HG03571 (cell line): Measurements from ENCODE around the gene PTTG1.

Experiments used
- ATAC-seq: cut with Tn5 transposase; IDR thresholded peaks from one replicate; pipeline ENCODE4 v1.9.1; 2021; ENCODE audit not compliant: unreplicated experiment

The PTTG1 gene

DNA sequence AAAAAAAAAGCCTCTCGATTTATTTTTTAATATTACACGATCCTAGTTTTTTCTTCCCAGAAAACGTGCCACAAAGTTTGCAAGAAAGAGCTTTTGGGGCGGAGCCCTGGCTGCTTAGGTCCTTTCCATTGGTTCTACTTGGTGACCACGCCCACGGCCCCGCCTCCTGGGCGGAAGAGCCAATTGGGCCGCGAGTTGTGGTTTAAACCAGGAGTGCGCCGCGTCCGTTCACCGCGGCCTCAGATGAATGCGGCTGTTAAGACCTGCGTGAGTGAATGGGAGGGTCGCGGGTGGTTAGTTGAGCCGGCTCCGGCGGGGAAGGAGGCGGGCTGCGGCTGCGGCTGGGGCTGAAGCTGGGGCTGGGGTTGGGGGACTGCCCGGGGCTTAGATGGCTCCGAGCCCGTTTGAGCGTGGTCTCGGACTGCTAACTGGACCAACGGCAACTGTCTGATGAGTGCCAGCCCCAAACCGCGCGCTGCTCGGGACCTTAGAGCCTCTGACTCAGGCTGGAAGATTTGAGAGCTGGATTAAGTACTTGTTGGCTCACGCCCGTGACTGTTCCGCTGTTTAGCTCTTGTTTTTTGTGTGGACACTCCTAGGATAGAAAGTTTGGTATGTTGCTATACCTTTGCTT is at the start of gene PTTG1:
Gene PTTG1, plus strand, starts transcription at position 231 of the 634 bp plus-strand sequence. CDS start 458 bp downstream, outside the sequence.
- ATAC-seq = peak; percentile 69

DNA sequence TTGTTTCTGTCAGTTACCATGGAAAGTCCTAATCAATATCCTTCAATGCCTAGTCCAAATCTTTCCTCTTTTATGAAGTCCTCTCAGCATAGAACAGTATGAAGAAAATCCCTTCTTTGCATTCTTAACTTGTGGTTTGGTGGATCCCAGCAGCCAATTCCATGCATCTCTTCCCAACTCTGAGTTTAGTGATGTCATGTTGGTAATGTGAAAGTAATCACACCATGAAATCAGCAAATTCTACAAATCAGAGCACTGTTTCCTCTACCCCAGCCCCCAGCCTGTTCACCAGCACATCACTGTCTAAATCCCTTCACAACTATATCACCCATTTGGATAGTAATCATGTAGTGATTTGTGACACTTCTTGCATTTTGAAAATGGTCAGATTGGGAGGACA is 46.5 kb upstream of the PTTG1 start:
- no peak for ATAC-seq

DNA sequence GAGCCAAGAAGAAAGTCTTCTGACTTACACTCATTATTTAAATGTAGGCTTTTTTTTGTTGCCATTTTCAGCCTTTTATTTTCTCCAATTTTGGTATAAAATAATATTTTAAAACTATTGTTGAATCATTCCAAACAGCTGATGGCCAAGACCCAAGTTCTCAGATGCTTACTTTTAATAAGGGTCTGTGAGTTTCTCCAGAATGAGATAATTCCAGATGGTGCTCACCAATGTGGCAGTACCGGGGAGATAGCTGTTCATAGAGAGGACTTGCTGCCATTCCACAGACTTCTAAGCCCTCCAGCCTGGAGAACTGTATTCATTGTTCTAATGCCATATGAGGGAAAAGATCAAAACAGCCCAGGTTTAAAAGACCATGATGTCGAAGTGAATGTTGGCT is 46.0 kb upstream of the PTTG1 start:
- no peak for ATAC-seq

DNA sequence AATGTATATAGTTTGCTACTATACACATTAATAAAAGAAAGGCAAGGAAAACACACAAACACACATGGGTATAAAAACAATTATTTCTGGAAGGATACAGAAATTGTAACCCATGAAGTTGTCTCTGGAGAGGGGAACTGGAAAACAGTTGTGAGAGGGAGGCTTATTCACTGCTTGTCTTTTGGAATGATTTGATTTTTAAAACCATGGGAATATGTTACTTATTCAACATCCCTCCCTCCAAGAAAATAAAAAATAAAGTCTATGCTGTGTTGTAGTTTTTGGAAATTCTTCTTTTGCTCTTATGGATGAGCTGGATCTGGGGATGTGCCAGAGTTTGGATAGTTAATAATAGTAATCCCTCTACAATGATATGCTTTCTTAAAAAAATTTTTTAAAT is 45.2 kb upstream of the PTTG1 start:
- ATAC-seq = no peak

DNA sequence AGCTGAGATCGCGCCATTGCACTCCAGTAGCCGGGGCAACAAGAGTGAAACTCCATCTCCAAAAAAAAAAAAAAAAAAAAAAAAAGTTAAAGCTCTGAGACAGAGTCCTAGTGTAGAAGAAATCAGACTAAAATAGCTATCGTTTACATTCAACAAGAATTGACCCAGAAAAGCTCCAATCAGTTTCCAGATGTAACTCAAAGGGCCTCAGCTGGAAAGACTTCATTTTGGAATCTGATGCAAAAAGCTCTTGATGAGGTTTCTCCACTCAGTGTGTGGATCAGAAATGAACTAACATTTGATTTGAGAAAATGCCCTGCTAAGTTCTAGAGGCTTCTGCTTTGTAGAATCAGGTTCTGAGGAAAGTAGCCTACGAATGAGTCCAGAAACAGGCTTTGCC is 44.0 kb upstream of the PTTG1 start:
- ATAC-seq = no peak

DNA sequence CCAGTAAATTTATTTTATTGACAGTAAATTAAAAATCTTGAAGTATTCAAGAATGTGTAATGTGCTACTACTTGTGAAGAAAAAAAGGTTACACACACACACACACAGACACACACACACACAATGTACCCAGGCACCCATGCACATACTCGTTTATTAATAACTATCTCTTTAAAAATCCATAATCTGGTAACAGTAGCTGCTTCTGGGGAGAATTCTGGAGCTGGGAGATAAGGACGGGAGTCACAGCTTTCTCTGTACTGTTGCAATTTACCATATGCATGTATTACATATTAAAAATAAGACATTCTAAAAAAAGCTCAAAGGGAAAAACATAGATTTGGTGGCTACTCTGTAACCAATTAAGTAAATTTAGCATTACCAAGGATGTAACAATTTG is 43.3 kb upstream of the PTTG1 start:
- ATAC-seq = no peak

DNA sequence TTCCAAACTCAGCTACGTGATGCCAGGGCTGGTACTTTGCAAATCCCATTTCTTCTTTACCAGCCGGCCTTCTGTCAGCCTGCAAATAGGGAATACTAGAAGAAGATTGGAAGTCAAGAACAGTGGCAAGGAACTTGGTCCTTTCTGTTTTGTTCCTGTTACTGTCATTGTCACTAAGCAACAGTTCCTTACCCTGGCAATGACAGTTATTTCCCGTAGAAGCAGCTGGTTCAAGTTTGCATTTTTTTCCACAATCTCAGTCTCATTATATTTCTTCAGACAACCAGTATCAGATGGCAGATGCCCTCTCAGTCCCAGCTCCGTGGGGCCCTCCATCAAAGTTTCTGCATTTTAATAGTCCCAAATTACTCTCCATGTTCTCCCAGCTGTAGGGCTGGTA is 42.1 kb upstream of the PTTG1 start:
- no peak for ATAC-seq

DNA sequence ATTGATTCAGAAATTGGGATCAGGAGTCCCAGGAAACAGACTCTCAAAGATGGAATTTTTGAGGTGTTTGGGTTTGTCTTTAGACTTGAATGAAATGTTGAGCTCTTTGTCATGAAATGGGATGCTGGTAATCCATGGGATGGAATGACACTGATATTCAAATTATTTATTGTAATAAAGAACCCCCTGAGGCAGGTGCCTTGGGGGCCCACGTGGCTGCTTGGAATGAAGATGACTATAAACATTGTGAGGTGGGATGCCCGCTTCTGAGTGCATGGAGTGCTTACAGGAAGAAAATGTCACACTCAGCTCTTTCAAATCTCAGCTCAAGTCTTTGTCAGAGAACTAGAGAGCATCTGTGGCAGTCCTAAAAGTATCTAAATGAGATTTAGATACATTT is 41.6 kb upstream of the PTTG1 start:
- ATAC-seq = no peak

DNA sequence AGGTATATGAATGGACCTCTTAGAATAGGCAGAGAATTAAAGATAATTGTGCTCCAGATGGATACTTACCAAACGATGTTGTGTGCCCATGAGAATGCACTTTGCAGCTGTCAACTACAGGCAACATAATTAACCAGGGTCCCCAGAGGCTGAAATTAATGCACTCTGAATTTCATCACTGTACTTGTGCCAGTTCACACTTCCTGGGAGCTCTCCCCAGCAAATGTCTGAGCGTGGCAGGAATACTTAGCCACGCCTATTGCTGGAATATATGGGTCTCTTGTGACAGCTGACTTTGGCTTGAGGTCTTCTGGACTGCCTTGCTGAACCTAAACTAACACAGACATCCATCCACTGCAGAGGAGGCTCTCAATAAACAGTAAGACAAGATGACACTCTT is 39.3 kb upstream of the PTTG1 start:
- no peak for ATAC-seq

DNA sequence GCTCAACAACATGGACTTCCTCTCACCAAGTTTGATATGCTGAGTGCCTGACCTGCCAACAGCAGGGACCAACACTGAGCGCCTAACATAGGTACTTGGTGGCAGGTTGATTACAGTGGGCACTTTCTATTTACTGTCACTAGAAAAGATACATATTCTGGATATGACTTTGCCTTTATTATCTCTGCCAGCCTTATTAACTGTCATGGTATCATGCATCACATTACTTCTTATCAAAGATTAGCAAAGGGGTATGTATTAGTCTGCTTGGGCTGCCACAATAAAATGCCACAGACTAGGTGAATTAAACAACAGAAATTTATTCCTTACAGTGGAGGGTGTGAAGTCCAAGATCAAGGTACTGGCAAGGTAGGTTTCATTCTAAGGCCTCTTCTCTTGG is 37.0 kb upstream of the PTTG1 start:
- no peak for ATAC-seq

DNA sequence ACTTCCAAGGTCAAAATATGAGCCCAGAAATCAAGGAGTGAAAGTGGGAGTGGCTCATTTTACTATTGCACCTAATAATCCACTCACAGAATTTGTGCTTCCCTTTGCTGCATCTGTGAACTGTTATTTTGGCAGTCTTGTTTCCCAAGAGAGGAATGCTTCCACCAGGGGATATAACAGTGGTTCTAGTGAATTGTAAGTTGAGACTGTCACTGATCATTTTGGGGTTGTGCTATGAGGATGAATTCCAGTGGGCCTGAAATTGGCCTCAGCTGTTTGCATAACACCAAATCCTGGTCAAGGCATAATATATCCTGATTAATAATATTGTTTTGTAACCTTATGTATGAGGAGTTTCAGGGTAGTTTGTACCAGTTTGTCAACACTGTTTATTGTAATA is 36.2 kb upstream of the PTTG1 start:
- no peak for ATAC-seq

DNA sequence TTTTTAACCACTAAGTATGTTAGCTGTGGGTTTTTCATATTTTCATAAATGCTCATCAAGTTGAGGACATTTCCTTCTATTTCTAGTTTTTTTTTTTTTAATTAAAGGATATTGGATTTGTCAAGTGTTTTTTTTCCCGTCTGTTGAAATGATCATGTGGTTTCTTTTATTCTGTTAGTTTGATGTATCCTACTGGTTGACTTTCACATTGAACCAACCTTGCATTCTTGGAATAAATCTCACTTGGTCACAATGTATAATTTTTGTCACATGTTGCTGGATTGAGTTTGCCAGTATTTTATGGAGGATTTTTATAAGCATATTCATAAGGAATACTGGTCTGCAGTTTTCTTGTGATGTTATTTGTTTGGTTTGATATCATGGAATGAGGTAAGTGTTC is 34.2 kb upstream of the PTTG1 start:
- no peak for ATAC-seq

DNA sequence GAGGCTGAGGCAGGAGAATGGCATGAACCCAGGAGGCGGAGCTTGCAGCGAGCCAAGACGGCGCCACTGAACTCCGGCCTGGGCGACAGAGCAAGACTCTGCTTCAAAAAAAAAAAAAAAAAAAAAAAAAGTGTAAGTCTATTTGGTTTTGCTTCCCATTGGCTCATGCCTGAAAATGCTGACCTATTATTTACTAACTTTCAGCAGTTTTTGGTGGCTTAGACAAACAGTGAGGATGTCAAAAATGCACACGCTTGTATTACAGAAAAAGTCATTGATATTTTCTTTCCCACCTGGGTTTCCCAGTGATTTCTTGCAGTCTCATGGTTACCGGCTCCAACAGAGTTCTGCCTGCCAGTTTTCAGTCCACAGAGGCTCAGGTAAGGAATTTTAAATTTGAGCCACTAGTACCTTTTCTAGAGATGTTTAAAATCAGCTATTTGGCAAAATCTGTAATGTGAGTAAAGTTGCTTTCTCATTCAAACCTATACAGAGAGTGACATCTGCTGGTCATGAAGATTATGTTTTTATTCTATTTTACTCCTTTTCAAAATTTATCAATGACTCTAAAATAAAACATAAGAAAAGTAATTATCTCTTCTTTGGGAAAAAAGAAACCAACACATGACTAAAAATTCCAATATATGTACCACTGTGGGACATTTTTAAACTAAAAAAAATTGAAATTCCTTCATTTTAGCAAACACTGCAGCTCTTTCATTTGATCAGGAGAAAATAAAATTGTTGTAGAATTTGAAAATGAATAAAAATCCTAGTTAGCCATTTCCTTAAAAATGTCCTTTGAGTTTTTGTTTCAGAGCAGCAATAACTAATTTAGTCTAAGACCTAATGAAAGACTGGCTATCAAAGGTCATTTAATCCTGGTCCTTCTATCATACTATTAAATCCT is 30.6 kb upstream of the PTTG1 start:
- no peak for ATAC-seq

DNA sequence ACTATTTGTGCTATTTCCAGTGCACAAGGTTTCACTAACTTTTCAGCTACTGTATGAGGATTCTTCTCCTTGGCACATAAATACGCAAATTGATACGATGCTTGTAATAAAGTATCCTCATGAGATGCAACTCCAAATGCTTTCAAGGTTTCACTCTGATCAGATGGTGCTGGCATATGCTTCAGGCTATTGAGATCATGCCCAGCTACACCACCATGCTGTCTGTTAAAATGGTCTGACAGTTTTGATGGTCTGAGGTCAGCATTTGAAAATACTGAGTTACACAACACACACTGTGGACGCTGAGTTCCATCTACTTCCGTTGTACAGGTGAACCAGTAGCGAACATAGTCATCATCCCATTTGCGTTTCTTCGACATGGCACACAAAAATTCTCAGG is 26.5 kb upstream of the PTTG1 start:
- ATAC-seq = no peak

DNA sequence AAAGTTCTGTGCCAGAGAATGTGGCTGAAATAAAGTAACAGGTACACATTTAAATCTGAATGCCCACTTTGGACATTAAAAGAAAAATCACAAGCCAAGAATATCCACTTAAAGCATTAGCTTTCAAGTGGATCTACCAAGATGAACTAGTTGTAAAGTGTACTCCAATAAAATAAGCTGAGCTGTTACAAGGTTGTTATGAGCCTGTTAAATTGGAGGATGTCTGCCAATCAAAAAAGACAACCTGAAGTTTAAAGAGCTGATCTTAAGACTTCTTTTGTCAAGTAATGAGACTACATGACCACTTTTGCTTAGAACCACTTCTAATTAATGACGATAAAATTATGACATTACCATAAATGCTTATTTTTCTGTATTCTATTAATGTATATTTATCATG is 24.2 kb upstream of the PTTG1 start:
- ATAC-seq = no peak

DNA sequence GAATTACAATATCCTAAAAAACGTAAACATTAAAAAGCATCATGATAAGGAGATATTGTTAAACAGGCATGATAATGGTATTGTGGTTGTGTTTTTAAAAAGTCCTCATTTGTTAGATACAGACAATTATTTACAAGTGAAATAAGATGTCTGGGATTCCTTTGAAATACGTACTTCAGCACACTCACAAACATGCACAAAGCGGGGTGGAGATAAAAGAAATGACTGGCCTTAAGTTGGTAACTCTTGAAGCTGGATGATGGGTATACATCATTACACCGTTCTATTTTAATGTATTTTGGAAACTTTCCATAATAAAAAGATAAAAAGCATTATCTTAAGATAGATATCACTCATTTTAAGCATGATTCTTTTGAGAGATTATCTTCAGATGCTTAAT is 22.8 kb upstream of the PTTG1 start:
- ATAC-seq = no peak

DNA sequence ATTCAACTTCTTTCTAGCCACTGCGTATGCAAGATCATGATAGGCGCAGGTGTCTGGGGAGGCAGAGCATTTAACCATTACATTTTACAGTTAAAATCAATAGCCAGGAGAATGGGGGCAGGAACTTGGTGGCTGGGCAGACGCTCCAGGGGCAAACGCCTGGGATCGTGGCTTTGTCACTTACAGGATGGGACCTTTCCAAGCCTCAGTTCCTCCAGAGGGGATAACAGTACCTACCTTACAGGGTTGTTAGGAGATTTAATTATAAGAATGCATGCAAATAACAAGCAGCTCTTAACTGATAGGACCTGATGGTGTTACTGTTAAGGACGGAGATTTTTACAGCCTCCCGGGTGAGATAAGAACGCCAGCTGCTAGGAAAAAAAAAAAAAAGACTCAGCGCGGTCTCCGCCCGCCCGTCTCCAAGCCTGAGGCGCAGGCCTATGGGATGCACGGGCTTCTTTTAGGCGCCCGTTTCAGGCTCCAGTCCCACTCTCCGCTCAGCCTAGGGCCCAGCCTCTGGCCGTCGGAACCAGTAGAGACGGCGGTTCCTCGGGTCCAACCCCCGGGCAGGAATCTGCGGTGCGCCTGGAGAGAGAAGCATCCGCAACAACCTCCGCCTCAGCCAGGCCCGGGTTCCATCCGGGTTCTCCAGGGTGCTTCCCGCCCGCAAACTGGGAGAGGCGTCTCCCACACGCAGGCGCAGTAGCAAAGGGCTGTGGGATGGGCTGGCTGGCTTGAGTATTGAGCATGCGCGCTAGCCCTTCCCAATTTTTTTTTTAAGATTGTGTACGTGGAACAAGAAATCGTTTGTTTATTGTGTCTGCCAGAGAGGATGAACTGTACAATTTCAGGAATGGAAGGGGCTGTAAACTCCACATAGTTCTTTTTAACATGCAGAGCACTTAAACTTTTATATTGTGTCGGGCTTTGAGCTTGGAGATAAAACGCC is 22.0 kb upstream of the PTTG1 start, which contains the start of gene FAM200C:
Gene FAM200C, minus strand, starts transcription at position 653 of the 952 bp plus-strand sequence. CDS start 4,564 bp downstream, outside the sequence.
- peak; percentile 82 for ATAC-seq

DNA sequence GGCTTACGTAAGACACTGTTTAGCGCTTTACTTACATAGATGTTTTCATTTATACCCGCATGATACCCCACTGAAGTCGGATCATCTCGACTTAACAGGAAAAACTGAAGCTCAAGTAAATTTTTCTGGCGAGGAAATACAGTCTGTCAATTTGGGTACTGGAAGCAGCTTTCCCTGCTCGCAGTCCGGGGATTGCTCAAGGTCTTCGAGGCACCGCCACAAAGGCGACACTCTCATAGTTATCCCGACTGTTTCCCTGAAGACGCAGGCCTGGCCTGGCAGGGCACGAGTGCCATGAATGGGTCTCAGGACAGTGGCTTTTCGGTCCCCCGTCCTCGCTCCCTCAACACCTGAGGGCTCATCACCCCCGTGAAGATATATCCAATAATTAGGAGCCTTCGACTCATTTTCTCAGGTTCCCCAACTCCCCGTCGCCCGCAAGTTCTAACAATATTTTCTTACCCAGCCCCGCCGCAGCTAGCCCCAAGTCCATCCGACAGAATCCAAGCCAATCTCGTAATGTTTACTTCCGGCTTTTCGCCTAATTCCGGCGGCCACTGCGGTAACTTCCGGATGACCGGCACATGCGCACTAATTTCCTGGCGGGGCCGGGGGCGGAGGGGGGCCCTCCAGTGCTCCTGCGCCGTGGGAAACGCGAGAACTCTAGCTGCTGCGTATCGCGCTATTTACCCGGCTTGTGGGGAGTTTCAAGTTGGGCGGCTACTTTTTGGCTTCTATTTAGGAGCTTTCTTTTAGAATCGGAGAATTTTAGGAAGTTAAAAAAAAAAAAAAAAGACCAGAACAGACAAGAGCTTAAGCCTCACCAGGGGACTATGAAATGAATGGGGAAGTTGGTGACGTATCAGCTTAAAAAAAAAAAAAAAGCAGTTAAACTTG is 2.8 kb upstream of the PTTG1 start, which contains the start of gene SLU7:
Gene SLU7, minus strand, starts transcription at position 521 of the 897 bp plus-strand sequence. CDS start 3,787 bp downstream, outside the sequence.
- peak; percentile 67 for ATAC-seq

DNA sequence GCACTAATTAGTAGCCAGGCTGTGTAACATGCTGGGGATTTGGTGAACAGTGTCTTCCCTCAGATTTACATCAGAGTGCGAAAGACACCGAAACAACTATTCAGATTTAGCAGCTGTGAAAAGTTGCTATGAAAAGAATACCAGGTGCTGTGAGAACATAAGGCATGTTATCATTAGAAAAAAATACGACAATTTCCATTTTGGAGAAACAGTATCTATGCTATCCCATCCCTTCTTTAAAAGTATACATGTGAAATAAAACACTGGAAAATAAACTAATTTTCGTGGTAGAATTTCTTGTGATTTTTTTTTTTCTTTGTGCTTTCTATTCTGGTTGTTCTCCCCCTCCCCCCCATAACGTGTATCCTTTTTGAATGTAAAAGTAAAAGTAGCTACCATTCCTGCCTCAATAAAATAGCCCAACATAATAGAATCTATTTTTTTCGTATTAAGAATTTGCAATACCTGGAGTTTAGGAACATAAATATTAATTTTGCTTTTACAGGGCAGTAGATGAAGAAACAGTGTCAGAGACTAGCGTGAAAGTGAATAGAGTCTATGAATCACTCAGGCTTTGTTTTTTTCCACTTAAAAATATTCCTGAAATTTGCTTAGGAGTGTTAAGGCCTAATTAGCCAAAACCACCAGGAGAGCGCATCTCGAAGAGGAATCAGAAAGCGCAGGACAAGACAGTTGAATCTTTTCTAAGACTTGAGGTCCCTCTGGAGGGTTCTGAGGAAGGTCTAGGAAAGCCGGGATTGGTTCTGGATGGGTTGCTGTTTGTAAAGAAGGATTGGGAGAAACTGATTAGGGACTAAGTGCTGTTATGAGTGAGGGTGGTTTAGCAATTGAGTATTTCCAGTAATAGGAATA is 2.0 kb upstream of the PTTG1 start:
- no peak for ATAC-seq
